Effector memory CD4-positive, alpha-beta T cell (primary cell): Measurements from ENCODE around the gene ITPR2.

Source experiments
- DNase-seq, 3 donors: peaks; one replicate each; pipeline ENCODE4 v3.0.0-alpha.2; 2020
- H3K27ac ChIP-seq: 2 replicates; pipeline ENCODE4 v1.7.0; 2013; ENCODE audit warnings: mild to moderate bottlenecking, low read length, moderate library complexity; ENCODE audit not compliant: insufficient read depth, poor library complexity, severe bottlenecking
- H3K27me3 ChIP-seq: replicated peaks from 2 replicates; pipeline ENCODE4 v1.7.0; 2013; ENCODE audit warnings: mild to moderate bottlenecking, low read length; ENCODE audit not compliant: insufficient read depth, control insufficient read depth, poor library complexity, severe bottlenecking
- H3K36me3 ChIP-seq: 2 replicates; pipeline ENCODE4 v1.7.0; 2013; ENCODE audit warnings: mild to moderate bottlenecking, low read length, moderate library complexity; ENCODE audit not compliant: control insufficient read depth, insufficient read depth
- H3K4me1 ChIP-seq: 2 replicates; pipeline ENCODE4 v1.7.0; 2013; ENCODE audit warnings: low read length, mild to moderate bottlenecking; ENCODE audit not compliant: control insufficient read depth, insufficient read depth, poor library complexity, severe bottlenecking
- H3K4me3 ChIP-seq: 2 replicates; pipeline ENCODE4 v1.7.0; 2013; ENCODE audit warnings: low read length, low read depth, mild to moderate bottlenecking; ENCODE audit not compliant: insufficient read depth, poor library complexity, severe bottlenecking
- H3K9me3 ChIP-seq: 2 replicates; pipeline ENCODE4 v1.7.0; 2013; ENCODE audit warnings: mild to moderate bottlenecking, low read length, moderate library complexity; ENCODE audit not compliant: control insufficient read depth

ITPR2 gene

DNA sequence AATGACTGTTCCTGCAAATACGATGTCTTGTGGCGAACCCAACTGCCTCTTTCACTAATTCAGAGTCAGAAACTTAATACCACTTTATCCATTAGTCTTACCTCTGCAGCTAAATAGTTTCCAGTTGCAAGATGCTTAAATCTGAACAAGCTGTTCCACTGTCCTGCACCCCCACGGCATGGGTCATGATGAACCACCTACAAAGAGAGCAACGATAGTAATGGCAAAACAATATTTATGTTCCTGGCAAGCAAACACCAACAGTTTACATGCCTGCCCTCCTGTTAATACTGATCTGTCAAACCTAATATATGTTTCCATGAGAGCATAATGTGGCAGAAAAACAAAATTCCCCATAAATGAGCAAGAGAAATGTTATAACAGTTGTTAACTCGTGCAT is 121.9 kb downstream of the ITPR2 start:
- H3K27me3 ChIP-seq, result no peaks in the 10 kb centered on the region
- H3K27ac ChIP-seq, result no peak overlapping the region
- H3K36me3 ChIP-seq, result peaks cover 13% of the 10 kb centered on the region
- DNase-seq, result no peak
- H3K4me1 ChIP-seq, result no peaks in the 10 kb centered on the region
- H3K9me3 ChIP-seq, result no peaks in the 10 kb centered on the region
- H3K4me3 ChIP-seq, result no peak overlapping the region

DNA sequence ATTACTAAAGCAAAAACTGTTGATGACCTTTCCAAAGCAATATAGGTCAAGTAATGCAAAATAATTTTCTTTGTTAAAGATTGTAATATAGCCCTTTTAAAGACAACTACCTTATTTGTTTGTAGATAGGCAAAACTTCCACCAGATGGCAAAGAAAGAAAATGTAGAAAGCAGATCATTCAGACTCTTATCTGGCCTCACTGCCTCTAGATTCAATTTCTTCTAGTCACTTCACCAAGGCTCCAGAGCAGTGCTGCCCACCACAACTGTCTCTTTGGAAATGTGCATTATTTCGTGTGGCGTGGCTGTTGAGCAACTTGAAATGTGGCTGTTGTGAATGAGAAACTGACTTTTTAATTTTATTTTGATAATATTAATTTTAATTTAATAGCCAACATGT is 127.1 kb downstream of the ITPR2 start:
- no peaks in the 10 kb centered on the region for H3K27me3 ChIP-seq

GRCh38 chr12:26704684-26705460 is 128.1 kb downstream of the ITPR2 start:
- H3K36me3 ChIP-seq, result peaks cover 2% of the 10 kb centered on the region

More for the DNA sequence above, 127.1 kb downstream of the ITPR2 start:
- Histone ChIP-seq H3K27ac (no peak overlapping the region), H3K4me1 (no peaks in the 10 kb centered on the region), H3K4me3 (no peak overlapping the region), H3K9me3 (no peaks in the 10 kb centered on the region), H3K36me3 (peaks cover 6% of the 10 kb centered on the region)
- DNase-seq, result no peak

DNA sequence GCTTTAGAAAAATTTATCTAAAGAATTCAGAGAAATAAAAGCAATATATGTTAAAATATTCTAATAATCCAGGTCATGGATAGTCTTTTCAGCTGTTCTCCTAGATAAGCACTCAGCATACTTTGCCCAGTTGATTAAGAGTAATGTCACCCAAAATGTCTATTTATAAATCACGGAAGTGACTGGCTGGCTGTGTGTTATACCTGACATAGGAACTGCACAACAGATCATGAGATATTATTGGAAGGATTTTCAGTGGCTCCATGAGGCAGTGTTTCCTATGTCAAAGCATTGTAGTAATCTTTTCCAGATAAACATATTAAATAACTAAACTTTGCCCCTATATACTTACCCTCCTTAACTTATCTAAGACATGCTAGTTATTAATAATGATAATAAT is 128.8 kb downstream of the ITPR2 start:
- no peaks in the 10 kb centered on the region for H3K36me3 ChIP-seq
- no peak overlapping the region for H3K27ac ChIP-seq
- H3K27me3 ChIP-seq, result no peaks in the 10 kb centered on the region
- H3K4me1 ChIP-seq, result no peaks in the 10 kb centered on the region
- H3K4me3 ChIP-seq, result no peak overlapping the region
- no peak for DNase-seq
- H3K9me3 ChIP-seq, result no peaks in the 10 kb centered on the region

More at GRCh38 chr12:26704684-26705460, 128.1 kb downstream of the ITPR2 start:
- no peak for DNase-seq
- H3K27ac ChIP-seq, result no peak overlapping the region
- no peak overlapping the region for H3K4me3 ChIP-seq
- H3K9me3 ChIP-seq, result no peaks in the 10 kb centered on the region
- H3K27me3 ChIP-seq, result no peaks in the 10 kb centered on the region
- no peaks in the 10 kb centered on the region for H3K4me1 ChIP-seq

GRCh38 chr12:26702741-26703140 is 130.3 kb downstream of the ITPR2 start:
- Histone ChIP-seq H3K36me3 (no peaks in the 10 kb centered on the region), H3K27me3 (no peaks in the 10 kb centered on the region), H3K4me1 (no peaks in the 10 kb centered on the region), H3K9me3 (no peaks in the 10 kb centered on the region), H3K27ac (no peak overlapping the region), H3K4me3 (no peak overlapping the region)
- no peak for DNase-seq

- DNase-seq, result no peak
- Histone ChIP-seq H3K36me3 (no peaks in the 10 kb centered on the region), H3K4me3 (no peak overlapping the region), H3K4me1 (no peaks in the 10 kb centered on the region), H3K9me3 (no peaks in the 10 kb centered on the region), H3K27ac (no peak overlapping the region), H3K27me3 (no peaks in the 10 kb centered on the region)
Observed at GRCh38 chr12:26701604-26702215, 131.3 kb downstream of the ITPR2 start.

GRCh38 chr12:26700430-26700829 is 132.6 kb downstream of the ITPR2 start:
- H3K36me3 ChIP-seq, result no peaks in the 10 kb centered on the region
- DNase-seq, result no peak
- H3K27me3 ChIP-seq, result no peaks in the 10 kb centered on the region
- no peak overlapping the region for H3K4me3 ChIP-seq
- H3K9me3 ChIP-seq, result no peaks in the 10 kb centered on the region
- H3K27ac ChIP-seq, result no peak overlapping the region
- no peaks in the 10 kb centered on the region for H3K4me1 ChIP-seq

- no peaks in the 10 kb centered on the region for H3K27me3 ChIP-seq
- peaks cover 2% of the 10 kb centered on the region for H3K36me3 ChIP-seq
- H3K4me1 ChIP-seq, result no peaks in the 10 kb centered on the region
- no peak for DNase-seq
- no peaks in the 10 kb centered on the region for H3K9me3 ChIP-seq
- no peak overlapping the region for H3K27ac ChIP-seq
- no peak overlapping the region for H3K4me3 ChIP-seq
Observed at GRCh38 chr12:26699237-26699636, 133.8 kb downstream of the ITPR2 start.

- Histone ChIP-seq H3K27ac (no peak overlapping the region), H3K4me3 (no peak overlapping the region), H3K36me3 (peaks cover 4% of the 10 kb centered on the region), H3K9me3 (no peaks in the 10 kb centered on the region), H3K4me1 (no peaks in the 10 kb centered on the region), H3K27me3 (no peaks in the 10 kb centered on the region)
- no peak for DNase-seq
Observed at GRCh38 chr12:26698186-26698585, 134.8 kb downstream of the ITPR2 start.

- no peak overlapping the region for H3K27ac ChIP-seq
- H3K36me3 ChIP-seq, result peaks cover 4% of the 10 kb centered on the region
- no peak for DNase-seq
- no peak overlapping the region for H3K4me3 ChIP-seq
- H3K9me3 ChIP-seq, result no peaks in the 10 kb centered on the region
- H3K27me3 ChIP-seq, result no peaks in the 10 kb centered on the region
- H3K4me1 ChIP-seq, result no peaks in the 10 kb centered on the region
Observed at GRCh38 chr12:26697217-26697616, 135.8 kb downstream of the ITPR2 start.
